ENCODE measurements around the gene SNN. TPM values are rescaled to one million over a fixed set of nuclear protein-coding genes. Genes with fewer than 3 reads are reported as not detected.

SNN gene
- total and polyA plus RNA-seq, 2 of the 8 experiments (the other 6 are each of a cell fraction or from before 2014, with no cell fraction given): 37.4 to 66.9 TPM

DNA sequence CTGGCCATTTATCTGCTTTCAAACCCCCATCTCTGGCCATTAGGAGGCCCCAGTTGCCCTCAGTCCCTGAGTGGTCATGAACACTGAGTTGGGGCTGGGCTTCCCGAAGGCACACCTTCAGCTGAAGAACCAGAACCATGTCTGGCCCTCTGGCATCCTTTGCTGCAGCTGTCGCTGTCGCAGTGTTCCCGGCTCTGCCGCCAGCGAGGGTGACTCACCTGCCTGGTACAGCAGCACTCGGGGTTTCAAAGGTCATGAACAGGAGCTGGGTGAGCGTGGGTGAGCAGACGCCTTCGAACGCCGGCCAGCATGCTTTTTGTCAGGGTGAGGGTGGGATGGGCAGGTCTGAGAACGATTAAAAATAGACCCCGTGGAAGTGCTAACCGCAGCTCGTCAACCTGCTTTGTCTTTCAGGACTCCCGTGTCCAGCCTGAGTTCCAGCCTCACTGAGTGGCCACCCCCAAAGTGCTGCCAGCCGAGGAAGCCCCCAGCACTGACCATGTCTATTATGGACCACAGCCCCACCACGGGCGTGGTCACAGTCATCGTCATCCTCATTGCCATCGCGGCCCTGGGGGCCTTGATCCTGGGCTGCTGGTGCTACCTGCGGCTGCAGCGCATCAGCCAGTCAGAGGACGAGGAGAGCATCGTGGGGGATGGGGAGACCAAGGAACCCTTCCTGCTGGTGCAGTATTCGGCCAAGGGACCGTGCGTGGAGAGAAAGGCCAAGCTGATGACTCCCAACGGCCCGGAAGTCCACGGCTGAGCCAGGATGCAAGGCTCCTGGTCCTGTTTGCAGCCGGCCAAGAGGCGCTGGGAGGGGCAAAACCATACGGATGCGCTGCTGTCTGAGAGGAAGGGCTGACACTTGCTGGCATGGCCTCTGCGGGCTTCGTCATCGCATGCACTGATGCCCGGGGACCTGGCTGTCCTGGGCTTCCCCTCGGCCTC is 7.6 kb downstream of the SNN start:
- 88% methylated on average over 35 of the region's 42 CpGs; no CpG with 5 or more reads in 1 of the 2 experiments for WGBS, 2 experiments (ENCODE audit: extremely low coverage in 1 of 2, insufficient coverage in 1 of 2, insufficient read length in 1 of 2, insufficient replicate concordance in 2 of 2, low coverage in 1 of 2, low lambda C conversion rate in 2 of 2, missing lambda C conversion rate in 1 of 2)
- H3K23ac ChIP-seq (ENCODE audit: insufficient read length): no peak overlapping the region
- no peak overlapping the region for H4K91ac ChIP-seq (replicated peaks; ENCODE audit: insufficient read length, low read length)
- FAIRE-seq: no peak
- no peak overlapping the region for H3K4ac ChIP-seq (replicated peaks; ENCODE audit: insufficient read length, low read depth, low read length)
- no peak overlapping the region for H3K18ac ChIP-seq (ENCODE audit: extremely low read depth, low read length)
- H3K79me2 ChIP-seq (ENCODE audit: control insufficient read depth in 1 of 2, insufficient read depth in 2 of 2, low read length in 2 of 2): peaks cover 0 to 43% of the 10 kb centered on the region in 2 experiments; a peak in 2 of 4 replicates
- no peak overlapping the region for H2BK120ac ChIP-seq (replicated peaks; ENCODE audit: low read depth, low read length)
- peaks cover 24% of the 10 kb centered on the region for H3K79me1 ChIP-seq (ENCODE audit: low read depth, low read length)
- H3K56ac ChIP-seq (replicated peaks; ENCODE audit: insufficient read length, low read depth, low read length): no peak overlapping the region
- no peak overlapping the region; the same call in 1 of the 2 replicates for H4K8ac ChIP-seq (ENCODE audit: extremely low read depth, insufficient read depth, low read length)
- H2AK5ac ChIP-seq (ENCODE audit: low read depth, low read length): no peak overlapping the region
- H3K9me3 ChIP-seq (ENCODE audit: insufficient read depth in 2 of 2, low read depth in 1 of 2, low read length in 1 of 2): no peaks in the 10 kb centered on the region
- peaks cover 30 to 59% of the 10 kb centered on the region in 2 experiments for H4K20me1 ChIP-seq (replicated peaks in 1 of 2; ENCODE audit: control insufficient read depth in 1 of 2, insufficient read depth in 2 of 2, low read length in 2 of 2)
- TF ChIP-seq CREB1 (IDR thresholded peaks at IDR 0.05) (no peak), RAD21 (IDR thresholded peaks at IDR 0.05 in 1 of 2, conservative IDR thresholded peaks at IDR 0.05 in 1 of 2; ENCODE audit: low read depth in 2 of 2, low read length in 2 of 2) (peak in 1 of 2 experiments; percentile 22; a peak in 1 of 4 replicates), CHD2 (IDR thresholded peaks at IDR 0.05; ENCODE audit: low read length) (no peak)
- TF ChIP-seq, protein P1, sequence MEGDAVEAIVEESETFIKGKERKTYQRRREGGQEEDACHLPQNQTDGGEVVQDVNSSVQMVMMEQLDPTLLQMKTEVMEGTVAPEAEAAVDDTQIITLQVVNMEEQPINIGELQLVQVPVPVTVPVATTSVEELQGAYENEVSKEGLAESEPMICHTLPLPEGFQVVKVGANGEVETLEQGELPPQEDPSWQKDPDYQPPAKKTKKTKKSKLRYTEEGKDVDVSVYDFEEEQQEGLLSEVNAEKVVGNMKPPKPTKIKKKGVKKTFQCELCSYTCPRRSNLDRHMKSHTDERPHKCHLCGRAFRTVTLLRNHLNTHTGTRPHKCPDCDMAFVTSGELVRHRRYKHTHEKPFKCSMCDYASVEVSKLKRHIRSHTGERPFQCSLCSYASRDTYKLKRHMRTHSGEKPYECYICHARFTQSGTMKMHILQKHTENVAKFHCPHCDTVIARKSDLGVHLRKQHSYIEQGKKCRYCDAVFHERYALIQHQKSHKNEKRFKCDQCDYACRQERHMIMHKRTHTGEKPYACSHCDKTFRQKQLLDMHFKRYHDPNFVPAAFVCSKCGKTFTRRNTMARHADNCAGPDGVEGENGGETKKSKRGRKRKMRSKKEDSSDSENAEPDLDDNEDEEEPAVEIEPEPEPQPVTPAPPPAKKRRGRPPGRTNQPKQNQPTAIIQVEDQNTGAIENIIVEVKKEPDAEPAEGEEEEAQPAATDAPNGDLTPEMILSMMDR (IDR thresholded peaks at IDR 0.05; ENCODE audit: control extremely low read depth in 1 of 3, insufficient read depth in 1 of 3, low read depth in 1 of 3, low read length in 3 of 3): 0 out of 4 replicates have a peak, but pooled peaks of 1 of the 3 experiments have one; percentile 4
- no peak overlapping the region for H3K4me2 ChIP-seq (ENCODE audit: insufficient read depth in 1 of 2, low read depth in 2 of 2, low read length in 2 of 2)
- no peak overlapping the region for H2BK5ac ChIP-seq (ENCODE audit: low read depth, low read length)
- H3K4me1 ChIP-seq (replicated peaks in 1 of 4; ENCODE audit: control insufficient read depth in 3 of 4, insufficient read depth in 4 of 4, low read length in 3 of 4): peaks cover 0 to 18% (median 9%) of the 10 kb centered on the region in 4 experiments; a peak in 5 of 7 replicates
- H3K4me3 ChIP-seq (ENCODE audit: extremely low read depth in 1 of 4, insufficient read depth in 2 of 4, low read depth in 3 of 4, low read length in 4 of 4): no peak overlapping the region
- H2BK20ac ChIP-seq (ENCODE audit: low read length): no peak overlapping the region
- no peak overlapping the region for H3K27ac ChIP-seq (ENCODE audit: low read depth, low read length)
- H2BK12ac ChIP-seq (ENCODE audit: low read depth, low read length): no peak overlapping the region
- no peak overlapping the region for H2BK15ac ChIP-seq (ENCODE audit: low read length)
- H3K36me3 ChIP-seq (ENCODE audit: control insufficient read depth in 2 of 4, insufficient read depth in 4 of 4, low read length in 3 of 4): peaks cover 6 to 35% (median 26%) of the 10 kb centered on the region in 4 experiments; a peak in 6 of 8 replicates
- CTCF ChIA-PET (ENCODE audit: partially characterized antibody): interaction anchor here (1.0 to 2.5 kb wide), 6 partner anchors 39 to 280 kb away, joined by 3 to 9 read pairs (median 4); no protein-coding TSS in a partner anchor
- no peak overlapping the region for H3K9ac ChIP-seq (replicated peaks in 1 of 4; ENCODE audit: extremely low read depth in 1 of 4, low read depth in 3 of 4, low read length in 3 of 4)
- DNase-seq (ENCODE audit: low read depth in 1 of 2, low spot score in 2 of 2): no peak
- H3K27me3 ChIP-seq (replicated peaks in 1 of 4; ENCODE audit: control insufficient read depth in 3 of 4, extremely low read depth in 1 of 4, insufficient read depth in 3 of 4, low read length in 3 of 4): no peaks in the 10 kb centered on the region; a peak in 1 of 7 replicates
- no peaks in the 10 kb centered on the region for H3K23me2 ChIP-seq (ENCODE audit: low read depth, low read length)
- H3K14ac ChIP-seq (ENCODE audit: insufficient read length): no peak overlapping the region
- H4K5ac ChIP-seq (ENCODE audit: insufficient read length, low read depth, low read length): no peak overlapping the region
- H2AFZ ChIP-seq (ENCODE audit: low read length): no peak overlapping the region
- POLR2A ChIA-PET (ENCODE audit: partially characterized antibody): interaction anchor here (2.9 to 4.3 kb wide), 2 partner anchors 10 to 11 kb away, joined by 6 to 23 read pairs; no protein-coding TSS in a partner anchor
